Embryonic facial prominence (tissue), 1 donor: Measurements from ENCODE around the gene COA7.
"Not testable (repeated sequence)": the region's sequence is repeated elsewhere in the genome, so short reads cannot be mapped to it uniquely, and the experiment has no call there.

ENCODE experiments used
- DNase-seq: peaks from one replicate; pipeline ENCODE4 v3.0.0-alpha.2; 2016; ENCODE audit errors: extremely low spot score

Gene COA7

DNA sequence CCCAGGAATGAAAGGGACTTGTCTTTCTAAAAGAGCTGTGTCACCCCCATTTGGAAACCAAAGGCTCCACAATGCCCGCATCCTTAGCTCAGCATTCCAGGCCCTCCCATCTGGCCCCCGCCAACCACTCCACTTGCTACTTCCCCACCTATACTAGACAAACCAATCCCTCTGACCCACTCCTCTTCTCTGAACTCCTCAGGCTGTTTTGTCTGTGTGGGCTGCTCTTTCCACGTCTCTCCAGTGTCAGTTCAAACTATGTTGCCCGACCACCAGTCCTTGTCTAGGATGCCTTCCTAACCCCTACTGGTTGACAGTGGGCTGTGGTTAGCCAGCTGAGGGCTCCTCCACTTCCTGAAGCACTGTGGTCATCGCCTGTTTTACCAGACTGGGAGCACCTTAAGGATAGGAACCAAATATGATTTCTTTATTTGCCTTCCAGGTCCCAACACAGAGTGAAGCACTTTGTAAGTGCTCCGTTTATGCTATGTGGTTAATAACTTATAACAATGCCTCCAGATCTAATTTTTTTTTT lies 8.1 kb upstream of the COA7 start:
- DNase-seq, result no peak

DNA sequence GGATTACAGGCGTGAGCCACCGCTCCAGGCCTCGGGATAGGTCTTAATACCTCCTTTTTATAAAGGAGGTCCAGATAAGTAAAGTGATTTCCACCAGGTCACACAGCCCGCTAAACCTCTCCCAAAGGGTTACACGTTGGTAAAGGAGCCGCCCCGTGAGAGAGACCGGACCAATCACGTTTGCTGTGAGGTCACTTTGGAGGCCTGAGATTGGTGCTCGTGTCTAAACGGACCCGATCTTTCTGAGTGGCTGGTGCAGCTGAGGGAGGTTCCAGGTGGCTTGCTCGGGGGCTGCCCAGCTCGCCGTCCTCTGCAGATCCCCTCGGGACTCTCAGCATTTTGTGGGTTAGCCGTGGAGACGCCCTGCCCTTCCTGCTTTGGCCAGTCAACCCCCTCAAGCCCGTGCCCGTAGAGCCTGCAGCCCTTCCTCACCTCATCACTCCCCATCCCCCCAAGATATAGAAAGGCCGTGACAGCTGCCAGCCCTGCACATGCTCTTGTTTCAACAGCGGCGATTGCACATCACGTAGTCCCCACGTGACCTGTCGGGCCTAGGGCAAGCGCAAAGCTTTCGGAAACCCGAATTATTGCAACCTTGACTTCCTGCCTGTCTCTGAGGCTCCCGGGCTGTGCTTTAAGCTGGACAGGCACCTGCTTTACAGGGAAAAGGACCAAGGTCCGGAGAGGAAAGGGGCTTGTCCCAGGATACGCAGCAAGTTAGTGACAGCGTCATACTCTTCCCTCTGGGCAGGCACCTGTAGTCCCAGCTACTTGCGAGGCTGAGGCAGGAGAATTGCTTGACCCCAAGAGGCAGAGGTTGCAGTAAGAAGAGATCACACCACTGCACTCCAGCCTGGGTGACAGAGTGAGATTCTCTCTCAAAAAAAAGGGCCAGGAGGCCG lies 5.0 kb upstream of the COA7 start:
- DNase-seq, result peak; percentile 81

DNA sequence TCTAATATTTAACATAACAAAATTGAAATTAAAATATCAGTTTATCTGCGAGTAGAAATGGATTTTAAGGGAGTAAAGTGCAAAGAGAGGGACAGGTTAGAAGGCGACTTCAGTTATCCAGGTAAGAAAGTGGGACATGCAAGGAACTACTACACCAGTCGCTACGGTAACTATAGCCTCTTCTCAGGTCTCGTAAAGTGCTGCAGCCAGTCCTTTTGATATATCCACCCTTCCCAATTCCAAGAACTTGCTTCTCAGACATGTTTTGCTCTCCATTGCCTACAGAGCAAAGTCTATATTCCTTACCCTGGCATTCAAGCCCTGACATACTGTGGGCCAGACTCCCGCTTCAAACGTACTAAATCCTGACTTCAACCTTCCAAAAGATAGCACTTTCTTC lies 2.5 kb downstream of the COA7 start:
- DNase-seq, result no peak

DNA sequence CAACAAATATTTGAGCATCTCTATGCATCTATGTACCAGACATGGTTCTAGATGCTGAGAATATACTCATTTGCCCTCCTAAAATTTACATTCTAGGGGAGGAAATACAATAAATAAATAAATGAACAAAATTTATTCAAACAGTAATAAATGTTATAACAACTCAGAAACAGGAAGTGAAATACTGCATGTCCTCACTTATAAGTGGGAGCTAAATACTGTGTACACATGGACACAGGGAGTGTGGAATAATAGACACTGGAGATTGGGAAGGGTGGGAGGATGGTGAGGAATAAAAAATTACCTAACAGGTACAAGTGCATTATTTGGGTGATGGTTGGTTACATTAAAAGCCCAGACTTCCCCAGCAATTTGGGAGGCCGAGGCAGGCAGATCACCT lies 4.3 kb downstream of the COA7 start:
- DNase-seq, result no peak

DNA sequence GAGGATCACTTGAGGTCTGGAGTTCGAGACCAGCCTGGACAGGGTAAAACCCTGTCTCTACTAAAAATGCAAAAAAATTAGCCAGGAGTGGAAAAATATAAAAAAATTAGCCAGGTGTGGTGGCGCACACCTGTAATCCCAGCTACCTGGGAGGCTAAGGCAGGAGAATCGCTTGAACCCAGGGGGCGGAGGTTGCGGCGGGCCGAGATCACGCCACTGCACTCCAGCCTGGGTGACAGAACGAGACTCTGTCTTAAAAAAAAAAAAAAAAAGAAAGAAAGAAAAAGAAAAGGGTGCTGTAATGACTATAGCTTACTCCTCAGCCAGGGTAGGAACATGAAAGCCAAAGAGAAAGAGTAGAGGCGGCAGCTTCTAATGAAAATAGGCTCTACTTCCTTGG lies 4.8 kb downstream of the COA7 start:
- DNase-seq, result not testable (repeated sequence)

DNA sequence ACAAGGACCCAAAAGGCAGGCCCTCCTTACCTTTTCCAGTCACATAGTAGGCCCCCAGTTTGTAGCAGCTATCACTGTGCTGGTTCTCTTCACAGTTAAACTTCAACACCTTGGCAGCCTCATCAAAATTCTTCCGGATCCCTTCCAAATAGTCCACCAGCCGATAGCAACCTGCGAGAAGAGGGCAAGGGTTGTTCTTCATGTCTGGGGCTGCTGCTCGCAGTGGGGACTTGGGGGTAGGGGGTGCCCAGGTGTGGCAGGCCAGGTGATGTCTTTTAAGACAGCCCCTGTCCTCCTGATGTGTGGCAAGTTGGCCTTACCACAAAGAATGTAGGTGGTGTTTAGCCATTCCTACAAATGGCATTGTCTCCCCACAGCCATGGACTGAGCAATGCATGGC lies 5.5 kb downstream of the COA7 start:
- DNase-seq, result no peak

DNA sequence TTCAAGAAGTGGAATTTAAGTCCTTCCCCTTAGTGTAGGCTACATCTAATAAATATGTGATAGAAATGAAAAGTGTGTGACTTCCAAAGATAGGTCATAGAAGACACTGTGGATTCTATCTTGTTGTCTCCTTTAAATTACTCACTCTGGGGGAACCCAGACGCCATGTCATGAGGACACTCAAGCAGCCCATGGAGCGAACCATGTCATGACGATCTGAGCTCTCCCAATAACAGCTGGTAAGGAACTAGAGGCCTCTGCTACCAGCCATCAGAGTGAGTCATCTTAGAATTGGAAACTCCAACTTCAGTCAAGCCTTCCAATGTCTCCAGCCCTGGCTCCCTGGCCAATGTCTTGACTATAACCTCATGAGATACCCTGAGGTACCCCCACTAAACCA lies 6.3 kb downstream of the COA7 start:
- no peak for DNase-seq

DNA sequence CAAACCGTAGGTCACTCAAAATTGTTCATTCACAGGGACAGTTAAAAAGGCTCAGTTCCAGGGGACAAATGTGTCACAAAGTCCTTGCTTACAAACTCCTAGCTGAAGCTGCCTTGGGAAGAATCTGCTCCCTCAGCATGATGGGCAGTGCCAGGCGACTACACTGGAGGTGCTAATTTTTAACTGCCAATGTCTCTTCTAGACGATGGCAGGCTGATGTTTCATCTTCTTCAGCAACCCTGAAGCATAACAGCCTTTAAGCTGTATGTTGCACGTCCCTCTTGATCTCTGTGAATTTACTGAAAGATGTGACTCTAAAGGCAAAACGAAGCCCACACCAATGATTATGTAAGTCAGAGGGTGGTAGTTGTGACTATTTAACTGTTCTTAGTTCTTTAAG lies 11.3 kb downstream of the COA7 start:
- DNase-seq, result no peak

DNA sequence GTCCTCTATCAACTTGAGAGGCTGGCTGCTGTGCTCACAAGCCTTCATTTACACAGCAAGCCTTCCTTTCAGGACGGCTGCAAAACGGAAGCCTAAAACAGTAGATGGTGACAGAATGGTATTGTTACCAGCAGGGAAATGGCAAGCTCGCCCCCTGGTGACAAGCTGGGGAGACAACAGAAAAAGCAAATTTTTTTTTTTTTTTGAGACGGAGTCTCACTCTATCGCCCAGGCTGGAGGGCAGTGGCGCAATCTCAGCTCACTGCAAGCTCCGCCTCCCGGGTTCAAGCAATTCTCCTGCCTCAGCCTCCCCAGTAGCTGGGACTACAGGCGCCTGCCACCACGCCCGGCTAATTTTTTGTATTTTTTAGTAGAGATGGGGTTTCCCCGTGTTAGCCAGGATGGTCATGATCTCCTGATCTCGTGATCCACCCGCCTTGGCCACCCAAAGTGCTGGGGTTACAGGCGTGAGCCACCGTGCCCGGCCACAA lies 11.8 kb downstream of the COA7 start:
- peak; percentile 49 for DNase-seq

DNA sequence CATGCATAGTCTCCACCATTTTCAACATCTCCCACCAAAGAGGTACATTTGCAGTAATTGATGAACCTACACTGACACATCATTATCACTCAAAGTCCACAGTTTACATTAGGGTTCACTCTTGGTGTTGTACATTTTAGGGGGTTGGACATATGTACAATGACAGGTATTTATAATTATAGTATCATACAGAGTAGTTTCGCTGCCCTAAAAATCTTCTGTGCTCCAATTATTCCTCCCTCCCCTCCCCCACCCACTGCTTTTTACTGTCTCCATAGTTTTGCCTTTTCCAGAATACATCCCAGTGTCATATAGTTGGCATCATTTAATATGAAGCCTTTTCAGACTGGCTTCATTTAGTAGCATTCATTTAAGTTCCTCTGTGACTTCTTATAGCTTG lies 13.6 kb downstream of the COA7 start:
- no peak for DNase-seq

DNA sequence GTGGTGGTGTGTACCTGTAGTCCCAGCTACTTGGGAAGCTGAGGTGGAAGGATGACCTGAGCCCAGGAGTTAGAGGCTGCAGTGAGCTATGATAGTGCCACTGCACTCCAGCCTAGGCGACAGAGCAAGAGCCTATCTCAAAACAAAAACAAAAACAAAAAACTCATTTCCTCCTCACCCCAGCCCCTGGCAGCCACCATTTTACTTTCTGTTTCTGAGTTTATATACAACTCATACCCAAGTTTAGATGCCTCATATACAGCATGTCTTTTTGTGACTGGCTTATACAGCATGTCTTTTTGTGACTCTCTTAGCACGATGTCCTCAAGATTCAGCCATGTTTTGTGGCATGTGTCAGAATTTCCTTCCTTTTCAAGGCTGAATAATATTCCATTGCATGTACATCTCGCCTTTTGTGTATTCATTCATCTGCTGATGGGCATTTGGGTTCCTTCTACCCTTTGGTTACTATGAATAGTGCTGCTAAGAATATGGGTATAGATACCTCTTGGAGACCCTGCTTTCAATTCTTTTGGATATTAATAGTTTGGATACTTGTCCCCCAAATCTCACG lies 14.7 kb downstream of the COA7 start:
- no peak for DNase-seq

DNA sequence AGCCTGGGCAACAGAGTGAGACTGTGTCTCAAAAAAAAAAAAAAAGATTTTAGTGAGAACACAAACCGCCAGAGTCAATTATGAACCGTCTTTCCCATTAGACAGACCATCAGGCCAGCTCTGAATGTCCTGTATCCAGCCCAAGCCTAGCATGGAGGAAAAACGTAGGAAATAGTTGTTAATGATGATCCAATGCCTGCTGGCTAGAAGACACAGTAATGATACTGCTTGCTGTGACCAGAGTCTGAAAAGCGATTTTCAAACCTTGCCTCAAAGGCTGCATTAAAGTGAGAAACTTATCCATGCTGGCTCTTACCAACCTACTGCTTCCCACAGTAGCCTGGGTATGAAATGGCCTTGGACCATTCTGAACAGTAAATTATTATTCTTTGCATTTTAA lies 17.0 kb downstream of the COA7 start:
- DNase-seq, result no peak

DNA sequence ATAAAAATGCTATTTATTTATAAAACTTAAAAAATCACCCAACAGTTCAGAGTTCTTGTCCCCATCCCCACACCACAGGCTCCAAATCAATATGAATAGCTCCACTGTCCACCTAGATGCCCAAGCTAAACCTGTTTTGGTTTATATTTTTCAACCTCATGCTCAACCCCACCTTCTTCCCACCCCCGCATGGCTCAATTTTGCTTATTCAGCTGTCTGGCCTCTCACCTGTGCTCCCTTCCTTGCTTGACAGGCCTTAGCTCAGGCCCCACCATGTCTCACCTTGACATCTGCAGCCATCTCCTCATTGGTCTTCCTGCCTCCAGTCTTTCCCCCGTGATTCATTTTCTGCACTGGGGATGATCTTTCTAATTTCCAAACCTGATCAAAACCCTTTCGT lies 17.8 kb downstream of the COA7 start:
- DNase-seq, result no peak

DNA sequence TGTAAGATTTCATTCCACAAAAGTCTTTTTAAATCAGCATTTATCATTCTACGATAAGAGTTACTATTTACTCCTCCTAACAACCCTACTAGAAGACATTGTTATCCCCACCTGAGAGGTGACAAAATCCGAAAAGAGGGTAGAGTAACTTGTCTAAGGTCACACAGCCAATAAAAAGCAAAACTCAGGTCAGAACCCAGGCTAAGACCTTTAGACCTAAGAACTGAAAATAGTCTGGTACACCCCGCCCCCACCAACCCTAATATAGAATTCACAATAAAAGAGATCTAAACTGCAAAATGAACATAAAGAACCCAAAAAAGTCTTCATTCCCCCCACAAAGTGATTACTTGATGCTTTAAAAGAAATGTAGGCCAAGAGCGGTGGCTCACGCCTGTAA lies 18.6 kb downstream of the COA7 start:
- DNase-seq, result no peak

DNA sequence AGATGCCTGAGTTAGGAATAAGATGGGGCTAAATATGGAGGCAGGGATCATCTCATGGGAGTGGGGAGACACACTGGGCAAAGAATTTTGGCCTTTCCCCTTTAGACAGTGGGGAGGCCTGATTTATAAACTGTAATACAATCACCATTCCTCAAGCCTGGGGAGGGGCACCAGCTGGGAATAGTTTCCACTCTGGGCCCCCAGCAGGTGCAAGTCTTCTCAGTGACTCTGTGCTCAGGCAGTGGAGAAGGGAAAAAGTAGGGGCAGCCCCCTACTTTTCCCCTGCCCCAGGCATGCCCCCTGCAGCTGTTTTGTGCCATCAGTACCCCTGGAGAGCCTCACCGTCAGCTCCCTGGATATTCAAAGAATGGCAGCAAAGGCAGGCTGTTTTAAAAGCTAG lies 19.1 kb downstream of the COA7 start:
- no peak for DNase-seq

DNA sequence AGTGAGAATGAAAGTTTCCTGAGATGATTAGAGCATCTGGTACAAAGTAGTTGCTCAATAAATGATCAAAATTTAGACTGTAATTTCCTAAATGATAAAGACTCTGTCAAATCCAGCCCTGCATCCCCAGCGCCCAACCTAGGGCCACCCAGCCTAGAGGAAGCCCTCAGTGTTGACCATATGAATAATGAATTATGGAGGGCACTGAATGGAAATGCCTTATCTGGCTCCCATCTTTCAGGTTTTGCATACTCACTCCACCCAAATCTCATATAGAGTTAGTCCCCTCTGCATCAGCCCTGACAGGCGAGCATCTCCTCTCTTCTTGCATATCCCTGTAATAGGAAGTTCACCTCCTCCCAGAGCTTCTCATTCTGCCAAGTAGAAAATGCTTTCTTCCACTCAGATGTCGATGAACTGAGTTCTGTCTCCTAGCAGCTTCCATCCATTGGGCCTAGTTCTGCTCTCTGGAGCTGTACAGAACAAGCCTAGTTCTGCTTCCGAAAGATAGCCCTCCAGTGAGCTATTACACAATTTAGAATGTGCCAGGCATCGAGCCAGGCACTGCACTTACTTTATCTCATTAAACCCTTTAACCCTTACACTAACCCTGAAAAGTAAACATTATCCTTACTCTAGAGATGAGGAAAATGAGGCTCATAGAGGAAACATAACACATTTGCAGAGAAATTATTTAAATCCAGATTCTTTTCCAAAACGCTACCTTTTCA lies 20.9 kb downstream of the COA7 start:
- no peak for DNase-seq

DNA sequence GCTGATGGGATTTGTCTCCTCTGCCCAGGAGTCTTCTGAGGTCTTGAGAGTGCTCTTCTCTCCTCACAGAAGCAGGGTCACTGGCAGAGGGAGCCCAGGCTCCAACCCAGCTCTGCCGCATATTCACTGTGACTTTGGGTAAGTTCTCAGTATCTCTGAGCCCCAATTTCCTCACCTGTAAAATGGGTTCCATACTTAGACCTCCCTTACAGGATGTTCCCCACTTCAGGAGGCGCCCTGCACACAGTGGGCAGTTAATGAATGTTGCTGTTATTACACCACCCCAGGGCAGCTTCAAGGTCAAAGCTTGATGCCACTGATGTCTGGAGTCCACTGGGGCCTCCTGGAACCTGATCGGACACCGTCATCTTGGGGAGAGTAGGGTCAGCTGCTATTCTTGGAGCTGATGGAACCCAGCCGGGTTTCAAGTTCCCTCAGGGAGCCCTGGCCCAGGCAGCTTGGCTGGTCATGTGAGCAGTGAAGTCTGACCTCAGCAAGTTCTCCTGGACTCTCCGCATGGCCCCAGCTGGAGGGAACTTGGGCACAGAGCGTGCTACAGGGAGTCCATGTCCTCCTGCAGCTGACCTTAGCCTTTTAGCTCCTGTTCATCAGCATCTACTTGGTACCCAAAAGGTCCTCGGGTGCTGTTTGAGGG lies 21.8 kb downstream of the COA7 start:
- no peak for DNase-seq

DNA sequence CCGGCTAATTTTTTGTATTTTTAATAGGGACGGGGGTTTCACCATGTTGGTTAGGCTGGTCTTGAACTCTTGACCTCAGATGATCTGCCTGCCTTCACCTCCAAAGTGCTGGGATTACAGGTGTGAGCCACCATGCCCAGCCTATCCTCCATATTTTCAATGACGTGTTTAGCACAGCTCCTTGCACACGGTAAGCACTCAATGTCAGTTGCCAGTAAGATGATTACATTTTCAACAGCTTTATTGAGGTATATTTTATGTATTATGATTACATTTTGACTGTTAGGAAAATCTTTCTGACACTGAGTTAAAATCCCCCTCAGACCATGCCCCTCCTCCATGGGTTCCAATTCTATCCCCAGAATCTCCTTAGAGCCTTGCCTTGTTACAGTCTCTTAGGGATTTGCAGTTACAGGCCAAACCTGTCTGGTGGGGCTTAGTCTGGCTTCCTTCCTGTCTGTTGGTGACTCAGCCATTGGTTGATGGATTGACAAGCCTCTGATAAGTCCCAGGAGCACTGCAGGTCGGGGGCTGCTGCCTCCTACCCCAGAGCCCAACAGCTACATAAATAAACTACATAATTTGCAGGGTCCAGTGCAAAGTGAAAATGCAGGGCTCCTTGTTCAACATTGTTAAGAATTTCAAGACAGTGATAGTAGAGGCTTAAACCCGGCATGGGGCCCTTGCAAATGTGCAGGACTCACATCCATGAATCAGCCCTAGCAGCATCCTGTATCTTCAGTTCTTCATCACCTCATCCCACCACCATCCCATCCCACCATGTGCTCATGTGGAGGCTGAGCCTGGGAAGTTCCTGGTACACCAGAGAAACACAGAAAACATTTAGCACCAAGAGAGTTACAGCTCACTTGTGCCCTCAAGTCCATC lies 23.4 kb downstream of the COA7 start:
- no peak for DNase-seq

DNA sequence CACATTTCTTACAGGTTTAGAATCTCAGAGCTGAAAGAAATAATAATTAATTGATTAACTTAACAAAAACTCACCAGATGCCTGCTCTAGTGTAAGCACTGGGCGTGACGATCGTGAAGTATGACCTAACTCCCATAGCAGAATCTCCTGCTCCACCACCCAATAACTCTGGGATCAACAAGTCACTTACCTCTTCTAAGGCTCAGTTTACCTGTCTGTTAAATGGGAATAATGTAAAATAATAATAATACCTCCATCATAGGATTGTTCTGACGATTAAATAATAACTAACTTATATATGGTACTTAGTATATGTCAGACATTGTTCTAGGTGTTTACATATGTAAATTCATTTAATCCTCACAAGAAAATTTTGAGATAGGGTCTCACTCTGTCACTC lies 24.6 kb downstream of the COA7 start:
- no peak for DNase-seq

DNA sequence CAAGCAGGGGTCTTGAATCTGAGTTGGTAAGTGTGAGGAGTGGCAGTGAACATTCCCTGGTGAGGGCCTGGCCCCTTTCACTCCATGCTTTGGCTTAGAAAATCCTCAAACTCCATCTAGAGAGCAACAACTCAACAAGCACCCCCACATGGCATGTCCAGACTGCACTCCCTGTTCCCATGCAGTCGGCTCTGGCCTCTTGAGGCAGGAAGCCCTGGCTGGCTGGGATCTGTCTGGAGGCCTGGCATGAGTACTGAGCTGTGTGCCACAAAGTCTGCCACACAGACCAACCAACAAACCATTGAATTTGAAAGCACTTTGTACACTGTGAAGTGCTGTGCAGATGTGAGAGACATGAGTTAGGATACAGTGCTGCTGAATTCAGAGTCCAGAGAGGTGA lies 25.2 kb downstream of the COA7 start:
- no peak for DNase-seq

DNA sequence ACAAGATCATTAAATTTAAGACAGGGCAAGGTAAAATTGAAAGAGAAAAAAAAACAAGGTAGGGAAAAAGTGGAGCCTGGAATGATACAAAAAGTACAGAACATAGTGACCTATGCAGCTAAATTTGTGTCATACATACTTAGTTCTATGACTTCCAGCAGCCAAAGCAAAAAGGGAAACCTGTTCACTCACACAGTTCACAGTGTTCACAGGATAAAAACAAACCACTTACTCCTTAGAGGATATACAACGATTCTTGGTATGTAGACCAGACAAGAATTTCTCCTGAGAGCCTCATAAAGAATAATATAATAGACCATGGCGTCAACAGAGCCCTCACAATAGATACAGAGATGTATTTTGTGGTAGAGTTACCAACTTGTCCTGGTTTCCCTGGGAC lies 27.5 kb downstream of the COA7 start:
- no peak for DNase-seq
